OCI-LY7 (cell line): ENCODE measurements around the gene PTPRQ.

Source experiments
- EZH2phosphoT487 ChIP-seq: fragments of 200-600 bp; sonication (generic); IDR thresholded peaks from 2 replicates; pipeline ENCODE4 v1.6.1; 2018; ENCODE audit warnings: low read depth, borderline replicate concordance, mild to moderate bottlenecking, mixed run types, antibody characterized with exemption, low read length, moderate library complexity, mixed read lengths
- TF ChIP-seq, protein P1 (sequence below): fragments of 200-600 bp; sonication (generic); conservative IDR thresholded peaks from 2 replicates; pipeline ENCODE4 v1.5.1; 2014; ENCODE audit warnings: mild to moderate bottlenecking, antibody characterized with exemption, low read length, moderate library complexity, mixed read lengths

GRCh38 chr12:80714055-80714454 lies 270.0 kb downstream of the PTPRQ start:
- TF ChIP-seq, protein P1, sequence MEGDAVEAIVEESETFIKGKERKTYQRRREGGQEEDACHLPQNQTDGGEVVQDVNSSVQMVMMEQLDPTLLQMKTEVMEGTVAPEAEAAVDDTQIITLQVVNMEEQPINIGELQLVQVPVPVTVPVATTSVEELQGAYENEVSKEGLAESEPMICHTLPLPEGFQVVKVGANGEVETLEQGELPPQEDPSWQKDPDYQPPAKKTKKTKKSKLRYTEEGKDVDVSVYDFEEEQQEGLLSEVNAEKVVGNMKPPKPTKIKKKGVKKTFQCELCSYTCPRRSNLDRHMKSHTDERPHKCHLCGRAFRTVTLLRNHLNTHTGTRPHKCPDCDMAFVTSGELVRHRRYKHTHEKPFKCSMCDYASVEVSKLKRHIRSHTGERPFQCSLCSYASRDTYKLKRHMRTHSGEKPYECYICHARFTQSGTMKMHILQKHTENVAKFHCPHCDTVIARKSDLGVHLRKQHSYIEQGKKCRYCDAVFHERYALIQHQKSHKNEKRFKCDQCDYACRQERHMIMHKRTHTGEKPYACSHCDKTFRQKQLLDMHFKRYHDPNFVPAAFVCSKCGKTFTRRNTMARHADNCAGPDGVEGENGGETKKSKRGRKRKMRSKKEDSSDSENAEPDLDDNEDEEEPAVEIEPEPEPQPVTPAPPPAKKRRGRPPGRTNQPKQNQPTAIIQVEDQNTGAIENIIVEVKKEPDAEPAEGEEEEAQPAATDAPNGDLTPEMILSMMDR: no peak
- no peak for TF ChIP-seq EZH2phosphoT487
